Measurements from ENCODE around the gene ZNF770. TPM values are rescaled to one million over a fixed set of nuclear protein-coding genes. Genes with fewer than 3 reads are reported as not detected.
A peak's percentile ranks its signal among the peaks of the same experiment; 100 is the strongest.

The ZNF770 gene
- total and polyA plus RNA-seq, 9 of the 15 experiments (the other 6 are each of a cell fraction or from before 2014, with no cell fraction given), result 3.4 to 50.8 (median 40.3) TPM

- TF ChIP-seq ATF7 (IDR thresholded peaks at IDR 0.05) (peak; percentile 65; the same call in 1 of the 2 replicates), JUNB (CRISPR knock-in tag; conservative IDR thresholded peaks at IDR 0.05) (no peak), BDP1 (IDR thresholded peaks at IDR 0.05; ENCODE audit: insufficient read depth, insufficient read length) (no peak), ZC3H11A (IDR thresholded peaks at IDR 0.05; ENCODE audit: low read depth, low read length) (no peak), ARID4B (CRISPR knock-in tag; IDR thresholded peaks at IDR 0.05) (peak; percentile 78), SREBF2 (CRISPR knock-in tag; IDR thresholded peaks at IDR 0.05) (no peak), ATF4 (CRISPR knock-in tag; IDR thresholded peaks at IDR 0.05) (no peak), RFX5 (IDR thresholded peaks at IDR 0.05; ENCODE audit: low read depth, low read length) (no peak), EWSR1 (IDR thresholded peaks at IDR 0.05; ENCODE audit: borderline replicate concordance, low read depth, partially characterized antibody) (no peak), CEBPZ (IDR thresholded peaks at IDR 0.05; ENCODE audit: borderline replicate concordance, low read depth, low read length) (no peak), ZNF134 (CRISPR knock-in tag; conservative IDR thresholded peaks at IDR 0.05) (no peak), ZNF518B (CRISPR knock-in tag; IDR thresholded peaks at IDR 0.05) (no peak), ZNF384 (IDR thresholded peaks at IDR 0.05; ENCODE audit: low read depth, low read length) (0 out of 2 replicates have a peak, but pooled peaks have one; percentile 20), MYNN (IDR thresholded peaks at IDR 0.05) (no peak), MYNN (CRISPR knock-in tag; IDR thresholded peaks at IDR 0.05) (no peak), SOX6 (IDR thresholded peaks at IDR 0.05) (peak; percentile 45)
Observed at GRCh38 chr15:34988027-34988902, at the start of gene ZNF770 (continued).

Measured in K562 (cell line).